Endothelial cell of umbilical vein (primary cell): Measurements from ENCODE around the gene LDLRAD3. TPM values are rescaled to one million over a fixed set of nuclear protein-coding genes. Genes with fewer than 3 reads are reported as not detected.

ENCODE experiments used
- BruUV-seq: library from RNA; stranded (reverse); fragments of 400-500 nt; replicated peaks from 2 replicates; lab custom pipeline; 2021; lab: Mats Ljungman, UMichigan
- CTCF ChIA-PET: fragments of 300-600, 350-600 bp; sonication (Branson Sonifier 250); formaldehyde crosslinking; loops from one replicate; lab custom pipeline; 2021; ENCODE audit warnings: antibody characterized with exemption, inconsistent platforms; lab: Charles Lee
- POLR2A ChIA-PET: fragments of 300-600, 350-600 bp; sonication (Branson Sonifier 250); formaldehyde crosslinking; loops from one replicate; lab custom pipeline; 2021; ENCODE audit warnings: antibody characterized with exemption, inconsistent platforms; lab: Charles Lee
- DNase-seq: peaks from one replicate; pipeline ENCODE4 v3.0.0-alpha.2; 2011; ENCODE audit warnings: low read depth, low spot score
- FAIRE-seq: peaks from 2 replicates; lab custom pipeline; 2011; peaks lifted over from hg19 to GRCh38; lab: Jason Lieb, UNC
- H2AFZ ChIP-seq: 2 replicates; pipeline ENCODE4 v1.6.0; 2012; ENCODE audit warnings: low read depth, low read length, control low read depth, inconsistent platforms
- H3K27ac ChIP-seq: 2 replicates; pipeline ENCODE4 v1.5.1; 2011; ENCODE audit warnings: low read depth, mild to moderate bottlenecking, control low read depth, low read length, moderate library complexity; ENCODE audit not compliant: insufficient read depth
- H3K27me3 ChIP-seq, 2 experiments: 2 replicates each; pipeline versions ENCODE4 v1.6.0 to v1.6.1; 2011; ENCODE audit warnings: low read length in 2 of 2, mixed read lengths in 1 of 2; ENCODE audit not compliant: control insufficient read depth in 2 of 2, insufficient read depth in 2 of 2
- H3K36me3 ChIP-seq, 2 experiments: 2 replicates in 1 of 2; 3 replicates in 1 of 2; pipeline ENCODE4 v1.5.1; 2011; ENCODE audit warnings: low read length in 2 of 2, mild to moderate bottlenecking in 1 of 2, moderate library complexity in 1 of 2; ENCODE audit not compliant: control insufficient read depth in 2 of 2, insufficient read depth in 2 of 2; ENCODE audit errors: extremely low read depth in 1 of 2
- H3K4me1 ChIP-seq: 3 replicates; pipeline ENCODE4 v1.5.1; 2011; ENCODE audit warnings: mild to moderate bottlenecking, low read length; ENCODE audit not compliant: control insufficient read depth, insufficient read depth; ENCODE audit errors: extremely low read depth
- H3K4me2 ChIP-seq: 2 replicates; pipeline ENCODE4 v1.6.1; 2011; ENCODE audit warnings: low read length, control low read depth, mixed read lengths; ENCODE audit not compliant: insufficient read depth
- H3K4me3 ChIP-seq, 3 experiments: fragments of 200-600 bp in 1 of 3; sonication (generic), shearing (Covaris generic) in 1 of 3; replicated peaks in 1 of 3; 2 replicates each; pipeline ENCODE4 v1.5.1; 2011 to 2016; ENCODE audit warnings: control low read depth in 3 of 3, low read length in 3 of 3, mild to moderate bottlenecking in 2 of 3, inconsistent platforms in 1 of 3, low read depth in 1 of 3, moderate library complexity in 1 of 3; ENCODE audit not compliant: insufficient read depth in 1 of 3
- H3K79me2 ChIP-seq: 2 replicates; pipeline ENCODE4 v1.6.0; 2012; ENCODE audit warnings: low read length, inconsistent platforms; ENCODE audit not compliant: control insufficient read depth, insufficient read depth
- H3K9ac ChIP-seq: replicated peaks from 2 replicates; pipeline ENCODE3; 2011; ENCODE audit warnings: low read length, control low read depth; ENCODE audit not compliant: insufficient read depth; ENCODE audit errors: extremely low read depth
- H3K9me1 ChIP-seq: replicated peaks from 3 replicates; pipeline ENCODE4 v1.6.0; 2011; ENCODE audit warnings: mild to moderate bottlenecking, low read length; ENCODE audit not compliant: control insufficient read depth, insufficient read depth; ENCODE audit errors: extremely low read depth
- H3K9me3 ChIP-seq: replicated peaks from 2 replicates; pipeline ENCODE4 v1.5.1; 2012; ENCODE audit warnings: low read length, inconsistent platforms; ENCODE audit not compliant: control insufficient read depth, insufficient read depth
- H4K20me1 ChIP-seq: replicated peaks from 2 replicates; pipeline ENCODE3; 2011; ENCODE audit warnings: mild to moderate bottlenecking, low read length; ENCODE audit not compliant: control insufficient read depth, insufficient read depth; ENCODE audit errors: extremely low read depth
- CTCF ChIP-seq, 2 donors: IDR thresholded peaks; 1 replicate in 1 of 2; 2 replicates in 1 of 2; pipeline ENCODE4 v1.5.1; 2011; ENCODE audit warnings: low read length in 2 of 2, mild to moderate bottlenecking in 2 of 2, moderate library complexity in 2 of 2, control low read depth in 1 of 2, inconsistent platforms in 1 of 2, low read depth in 1 of 2; ENCODE audit not compliant: insufficient read depth in 1 of 2; ENCODE audit errors: extremely low read depth in 1 of 2
- MYC ChIP-seq: IDR thresholded peaks from one replicate; pipeline ENCODE4 v1.6.1; 2011; ENCODE audit warnings: mild to moderate bottlenecking, low read depth, low read length
- POLR2A ChIP-seq: IDR thresholded peaks from 2 replicates; pipeline ENCODE4 v1.6.1; 2012; ENCODE audit warnings: low read depth, mild to moderate bottlenecking, control low read depth, low read length
- POLR2AphosphoS5 ChIP-seq: IDR thresholded peaks from 2 replicates; pipeline ENCODE4 v1.6.1; 2012; ENCODE audit warnings: low read depth, mild to moderate bottlenecking, control low read depth, low read length, moderate library complexity; ENCODE audit not compliant: insufficient read depth
- dilution Hi-C: fragments of 300-500 bp; cut with MboI; formaldehyde crosslinking; loops from one replicate; pipeline ENCODE4 v1.15.0; 2019; ENCODE audit warnings: low sequenced_read_pairs; ENCODE audit not compliant: extremely low pct_ligation_motif_present
- intact Hi-C: fragments of 100-400 bp; cut with micrococcal nuclease; formaldehyde crosslinking; loops from one replicate; pipeline ENCODE4 v1.10.0; 2022
- polyA plus RNA-seq, 4 experiments: library from polyadenylated mRNA; depleted of rRNA in 3 of 4; stranded (reverse) in 3 of 4; unstranded in 1 of 4; fragments of >200 nt; gene quantifications; 2 replicates each; pipeline versions ENCODE4 v1.2.1 to v1.2.3, GENCODE V29; 2011 to 2012; ENCODE audit warnings: missing spikeins in 1 of 4
- total RNA-seq: library from RNA; stranded (reverse); gene quantifications from 2 replicates; pipeline ENCODE4 v1.2.3, GENCODE V29; 2021

Gene LDLRAD3
- total and polyA plus RNA-seq, 2 donors (not counting 3 experiments of a cell fraction or from before 2014, with no cell fraction given), result 17.9 to 25.1 TPM

DNA sequence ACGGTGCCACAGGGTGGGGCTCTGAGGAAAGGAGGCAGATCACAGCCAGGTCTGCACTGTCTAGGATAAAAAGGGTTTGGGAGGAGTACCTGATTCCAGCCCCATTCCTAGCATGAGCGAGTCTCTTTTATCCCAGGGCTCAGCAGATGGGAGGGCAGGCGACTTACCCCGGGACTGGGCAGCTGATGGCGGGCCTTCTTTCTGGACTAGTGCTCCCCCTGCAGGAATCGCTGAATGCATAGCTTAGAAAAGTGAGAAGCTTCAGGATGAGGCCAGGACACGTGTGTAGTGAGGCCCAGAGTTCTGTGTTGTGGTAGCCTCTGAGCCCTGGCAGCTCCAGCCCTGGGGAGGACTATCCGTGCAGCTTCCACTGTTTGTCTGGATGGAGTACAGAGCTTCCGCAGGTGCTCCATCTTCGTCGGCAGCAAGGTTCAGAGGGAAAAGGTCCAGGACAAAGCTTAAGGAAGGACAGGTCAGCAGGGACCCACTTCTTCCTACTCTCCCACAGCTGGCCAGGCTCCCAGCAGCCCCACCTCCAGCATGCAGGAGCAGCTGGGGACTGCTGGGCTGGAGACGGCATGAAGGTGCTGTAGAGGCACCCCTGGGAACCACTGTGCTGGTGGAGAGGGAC is 315.0 kb downstream of the LDLRAD3 start:
- H3K9me3 ChIP-seq, result no peaks in the 10 kb centered on the region
- DNase-seq (peak; percentile 69), FAIRE-seq (peak; percentile 84)
- H3K27ac ChIP-seq, result no peak overlapping the region
- H3K79me2 ChIP-seq, result no peaks in the 10 kb centered on the region
- H3K4me1 ChIP-seq, result no peaks in the 10 kb centered on the region
- no peak overlapping the region for H3K4me3 ChIP-seq
- H3K9ac ChIP-seq, result no peak overlapping the region
- TF ChIP-seq CTCF (IDR thresholded peaks at IDR 0.05; ENCODE audit: extremely low read depth in 1 of 2, insufficient read depth in 1 of 2, low read depth in 1 of 2, low read length in 2 of 2), result peak; percentile 80 to 86
- TF ChIP-seq POLR2AphosphoS5, result no peak
- no peak for TF ChIP-seq POLR2A
- TF ChIP-seq MYC, result no peak
- H3K4me2 ChIP-seq, result no peak overlapping the region
- H3K9me1 ChIP-seq, result no peaks in the 10 kb centered on the region
- no peaks in the 10 kb centered on the region for H3K36me3 ChIP-seq
- intact Hi-C loops, result loop anchor here (1.0 to 5.0 kb wide), 9 partner anchors 102 to 772 kb away; no protein-coding TSS in a partner anchor
- dilution Hi-C loops, result loop anchor here (25.0 kb wide), 2 partner anchors 447 to 647 kb away; partner anchors contain the start of gene FJX1
- POLR2A ChIA-PET, result interaction anchor here (1.4 kb wide), 1 partner anchor 196 kb away, joined by 3 read pairs; no protein-coding TSS in a partner anchor
- H3K27me3 ChIP-seq, result peaks cover 0 to 2% of the 10 kb centered on the region in 2 experiments
- BruUV-seq, result no TSS peak
- H2AFZ ChIP-seq, result no peak overlapping the region
- CTCF ChIA-PET, result interaction anchor here (0.5 to 6.9 kb wide), 80 partner anchors 9 to 774 kb away, joined by 3 to 266 read pairs (median 4); partner anchors contain the start of genes FJX1 and TRIM44
- no peaks in the 10 kb centered on the region for H4K20me1 ChIP-seq
